ENCODE measurements around the gene BTAF1.

- no peak for TF ChIP-seq POLR2A (IDR thresholded peaks at IDR 0.05; ENCODE audit: low read depth, low read length)
- TF ChIP-seq POLR2AphosphoS5 (IDR thresholded peaks at IDR 0.05; ENCODE audit: low read depth, low read length): no peak
These were observed 78.4 kb downstream of the BTAF1 start for GRCh38 chr10:92001995-92002394.

Data from GM12892 (cell line).